Germinal center (tissue), 1 donor: ENCODE measurements around the gene ROBO3.

Experiments
- DNase-seq: peaks from one replicate; pipeline ENCODE4 v3.0.0; 2012; ENCODE audit warnings: mixed read lengths, low spot score

Gene ROBO3, protein sequence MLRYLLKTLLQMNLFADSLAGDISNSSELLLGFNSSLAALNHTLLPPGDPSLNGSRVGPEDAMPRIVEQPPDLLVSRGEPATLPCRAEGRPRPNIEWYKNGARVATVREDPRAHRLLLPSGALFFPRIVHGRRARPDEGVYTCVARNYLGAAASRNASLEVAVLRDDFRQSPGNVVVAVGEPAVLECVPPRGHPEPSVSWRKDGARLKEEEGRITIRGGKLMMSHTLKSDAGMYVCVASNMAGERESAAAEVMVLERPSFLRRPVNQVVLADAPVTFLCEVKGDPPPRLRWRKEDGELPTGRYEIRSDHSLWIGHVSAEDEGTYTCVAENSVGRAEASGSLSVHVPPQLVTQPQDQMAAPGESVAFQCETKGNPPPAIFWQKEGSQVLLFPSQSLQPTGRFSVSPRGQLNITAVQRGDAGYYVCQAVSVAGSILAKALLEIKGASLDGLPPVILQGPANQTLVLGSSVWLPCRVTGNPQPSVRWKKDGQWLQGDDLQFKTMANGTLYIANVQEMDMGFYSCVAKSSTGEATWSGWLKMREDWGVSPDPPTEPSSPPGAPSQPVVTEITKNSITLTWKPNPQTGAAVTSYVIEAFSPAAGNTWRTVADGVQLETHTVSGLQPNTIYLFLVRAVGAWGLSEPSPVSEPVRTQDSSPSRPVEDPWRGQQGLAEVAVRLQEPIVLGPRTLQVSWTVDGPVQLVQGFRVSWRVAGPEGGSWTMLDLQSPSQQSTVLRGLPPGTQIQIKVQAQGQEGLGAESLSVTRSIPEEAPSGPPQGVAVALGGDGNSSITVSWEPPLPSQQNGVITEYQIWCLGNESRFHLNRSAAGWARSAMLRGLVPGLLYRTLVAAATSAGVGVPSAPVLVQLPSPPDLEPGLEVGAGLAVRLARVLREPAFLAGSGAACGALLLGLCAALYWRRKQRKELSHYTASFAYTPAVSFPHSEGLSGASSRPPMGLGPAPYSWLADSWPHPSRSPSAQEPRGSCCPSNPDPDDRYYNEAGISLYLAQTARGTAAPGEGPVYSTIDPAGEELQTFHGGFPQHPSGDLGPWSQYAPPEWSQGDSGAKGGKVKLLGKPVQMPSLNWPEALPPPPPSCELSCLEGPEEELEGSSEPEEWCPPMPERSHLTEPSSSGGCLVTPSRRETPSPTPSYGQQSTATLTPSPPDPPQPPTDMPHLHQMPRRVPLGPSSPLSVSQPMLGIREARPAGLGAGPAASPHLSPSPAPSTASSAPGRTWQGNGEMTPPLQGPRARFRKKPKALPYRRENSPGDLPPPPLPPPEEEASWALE (N-terminal part only)

DNA sequence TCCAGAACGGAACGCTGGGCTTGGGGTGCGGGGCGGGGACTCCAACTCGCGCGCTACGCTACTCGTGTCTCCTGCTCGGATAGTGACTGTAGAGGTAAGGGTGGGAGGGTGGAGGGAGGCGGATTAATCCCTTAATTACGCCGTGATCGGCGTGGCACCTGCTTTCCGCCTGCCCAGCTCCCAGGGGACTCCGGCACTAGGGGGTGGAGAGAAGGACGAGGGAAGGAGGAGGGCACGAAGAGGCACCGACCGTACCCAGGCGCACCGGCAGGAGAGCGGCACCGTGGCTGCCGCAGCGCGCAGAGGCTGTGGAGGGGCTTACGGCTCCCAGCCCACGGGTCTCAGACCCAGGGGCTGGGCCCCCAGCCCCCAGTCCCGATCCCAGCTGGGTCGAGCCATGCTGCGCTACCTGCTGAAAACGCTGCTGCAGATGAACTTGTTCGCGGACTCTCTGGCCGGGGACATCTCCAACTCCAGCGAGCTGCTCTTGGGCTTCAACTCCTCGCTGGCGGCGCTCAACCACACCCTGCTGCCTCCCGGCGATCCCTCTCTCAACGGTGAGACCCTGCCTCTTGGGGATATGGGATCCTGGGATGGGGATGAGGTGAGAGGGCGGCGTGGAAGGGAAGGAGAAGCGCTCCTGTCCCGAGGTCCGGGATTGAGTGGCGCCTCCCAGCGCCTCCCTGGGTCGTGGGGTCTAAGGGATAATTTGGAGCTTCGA is at the start of gene ROBO3:
Gene ROBO3 (plus strand): TSS at position 252 of the 721 bp plus-strand sequence. CDS start 146 bp downstream, at position 398.
- DNase-seq = no peak

GRCh38 chr11:124817036-124817435 is 48.2 kb upstream of the ROBO3 start:
- no peak for DNase-seq

GRCh38 chr11:124821995-124822730 is 43.1 kb upstream of the ROBO3 start:
- no peak for DNase-seq

- DNase-seq = no peak
Measured at GRCh38 chr11:124823512-124824376, 41.5 kb upstream of the ROBO3 start.

GRCh38 chr11:124825876-124826275 is 39.4 kb upstream of the ROBO3 start:
- DNase-seq = no peak

DNA sequence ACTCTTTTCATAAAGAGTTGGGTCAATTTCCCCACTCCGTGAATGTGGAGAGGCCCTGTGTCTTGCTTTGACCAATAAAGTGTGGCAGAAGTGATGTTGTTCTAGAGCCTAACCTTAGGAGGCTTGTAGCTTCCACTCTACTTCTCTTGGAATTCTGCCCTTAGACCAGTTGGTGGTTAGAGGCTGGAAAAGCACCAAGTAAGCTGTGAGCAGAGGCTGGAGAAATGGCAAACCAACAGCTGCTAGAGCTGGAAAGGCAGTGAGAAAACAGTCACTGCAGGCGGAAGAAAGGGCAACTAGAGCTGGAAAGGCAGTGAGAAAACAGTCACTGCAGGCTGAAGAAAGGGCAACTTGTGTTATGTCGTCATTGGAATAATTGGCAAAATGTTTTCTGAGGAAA is 35.2 kb upstream of the ROBO3 start:
- no peak for DNase-seq

DNA sequence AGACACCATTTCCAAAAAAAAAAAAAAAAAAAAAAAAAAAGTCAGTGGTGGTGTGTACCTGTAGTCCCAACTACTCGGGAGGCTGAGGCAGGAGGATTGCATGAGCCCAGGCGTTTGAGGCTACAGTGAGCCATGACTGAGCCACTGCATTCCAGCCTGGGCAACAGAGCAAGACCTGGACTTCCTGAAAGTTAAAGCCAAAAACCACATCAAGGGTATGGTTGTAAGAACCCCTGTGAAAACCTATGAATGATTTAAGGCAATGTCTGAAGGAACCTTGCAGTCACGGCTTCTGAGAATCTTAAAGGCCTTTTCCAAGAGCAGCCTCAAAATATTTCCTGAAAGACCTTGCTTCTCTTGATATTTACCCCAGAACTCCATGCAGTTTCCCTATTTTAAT is 34.5 kb upstream of the ROBO3 start:
- DNase-seq = no peak

DNA sequence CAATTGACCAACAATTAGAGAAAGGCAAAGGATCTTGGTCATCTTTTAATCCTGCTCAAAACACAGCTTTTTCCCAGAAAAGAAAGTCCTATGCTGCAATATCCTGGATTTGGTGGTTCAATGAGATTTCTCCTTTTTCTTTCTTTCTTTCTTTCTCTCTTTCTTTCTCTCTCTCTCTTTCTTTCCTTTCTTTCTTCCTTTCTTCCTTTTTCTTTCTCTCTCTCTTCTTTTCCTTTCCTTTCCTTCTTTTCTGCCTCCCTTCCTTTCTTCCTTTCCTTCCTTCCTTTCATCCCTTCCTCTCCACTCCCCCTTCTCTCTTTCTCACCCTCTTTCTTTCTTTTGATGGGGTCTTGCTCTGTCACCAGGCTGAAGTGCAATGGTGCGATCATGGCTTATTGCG is 33.3 kb upstream of the ROBO3 start:
- no peak for DNase-seq

GRCh38 chr11:124832571-124832970 is 32.7 kb upstream of the ROBO3 start:
- DNase-seq = no peak

DNA sequence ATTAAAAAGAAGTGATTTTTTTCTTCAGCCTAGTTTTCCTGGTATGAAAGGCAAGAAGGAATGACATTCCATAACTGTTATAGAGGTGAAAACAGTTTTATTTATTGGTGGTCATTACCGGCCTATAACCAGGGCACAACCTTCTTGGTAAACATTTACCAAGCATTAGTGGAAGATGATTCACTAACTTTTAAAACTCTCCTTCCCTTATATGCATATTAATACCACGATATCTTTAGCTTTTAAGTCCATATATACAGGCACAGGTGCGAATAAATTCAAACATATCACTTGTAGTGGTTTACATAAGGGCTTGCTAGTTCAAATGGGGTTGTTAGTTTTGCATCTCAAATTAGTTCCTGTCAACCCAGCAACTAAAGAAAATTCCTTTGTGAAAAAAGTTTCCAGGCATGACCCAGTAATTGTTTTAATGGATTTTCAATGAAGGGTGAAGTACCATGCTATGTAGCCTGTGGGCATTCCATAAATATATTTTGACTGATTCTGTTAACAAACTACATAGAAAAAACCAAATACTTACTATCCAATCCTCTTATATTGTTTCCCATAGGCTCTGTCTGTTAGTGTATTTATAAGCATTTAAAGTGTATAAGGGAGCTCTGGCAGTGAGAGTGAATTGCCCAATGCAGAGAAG is 30.6 kb upstream of the ROBO3 start:
- DNase-seq = no peak

DNA sequence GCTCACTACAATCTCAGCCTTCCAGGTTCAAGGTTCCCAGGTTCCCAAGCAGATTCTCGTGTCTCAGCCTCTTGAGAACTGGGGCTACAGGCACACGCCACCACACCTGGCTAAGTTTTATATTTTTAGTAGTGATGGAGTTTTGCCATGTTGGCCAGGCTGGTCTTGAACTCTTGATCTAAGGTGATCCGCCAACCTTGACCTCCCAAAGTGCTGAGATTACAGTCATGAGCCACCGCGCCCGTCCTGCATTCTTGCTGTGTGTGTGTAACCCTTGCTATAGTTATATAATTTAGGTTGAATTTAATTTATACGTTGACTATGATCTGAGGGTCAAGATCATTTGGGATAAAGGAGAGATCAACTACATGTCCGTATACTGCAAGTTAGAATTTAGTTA is 29.3 kb upstream of the ROBO3 start:
- no peak for DNase-seq

DNA sequence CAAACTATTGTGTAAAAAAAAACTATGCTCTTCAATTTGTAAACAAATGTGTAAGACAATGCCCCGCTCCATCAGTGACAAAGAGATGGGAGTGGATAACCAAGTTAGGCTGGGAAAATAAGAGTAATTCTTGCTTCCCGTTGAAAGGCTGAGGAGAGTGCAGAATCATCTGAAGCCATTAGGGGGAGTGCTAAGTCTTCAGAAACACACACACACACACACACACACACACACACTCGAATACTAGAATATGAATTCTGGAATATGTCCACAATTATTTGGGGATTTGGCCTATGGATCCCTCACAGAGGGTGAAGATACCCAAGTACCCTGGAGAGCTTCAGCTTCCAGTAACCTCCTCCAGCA is 27.8 kb upstream of the ROBO3 start:
- DNase-seq = peak; percentile 51

DNA sequence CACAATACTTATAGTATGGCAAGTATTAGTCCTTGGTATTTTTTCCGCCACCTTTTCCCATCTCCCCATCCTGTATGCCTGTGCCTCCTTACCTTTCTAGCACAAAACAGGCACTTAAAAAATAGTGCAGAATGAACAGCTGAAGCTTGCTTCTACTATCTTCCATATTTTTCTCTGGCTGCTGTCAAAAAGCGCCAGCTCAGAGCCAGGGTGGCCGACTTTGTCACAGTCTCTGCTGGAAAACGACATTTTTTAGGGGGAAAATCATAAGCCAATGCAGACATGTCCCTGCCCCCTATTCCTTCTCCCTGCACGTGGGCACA is 26.5 kb upstream of the ROBO3 start:
- no peak for DNase-seq

GRCh38 chr11:124839128-124839971 is 25.9 kb upstream of the ROBO3 start:
- DNase-seq = no peak

- DNase-seq = no peak
Measured at GRCh38 chr11:124839972-124840621, 25.1 kb upstream of the ROBO3 start.

DNA sequence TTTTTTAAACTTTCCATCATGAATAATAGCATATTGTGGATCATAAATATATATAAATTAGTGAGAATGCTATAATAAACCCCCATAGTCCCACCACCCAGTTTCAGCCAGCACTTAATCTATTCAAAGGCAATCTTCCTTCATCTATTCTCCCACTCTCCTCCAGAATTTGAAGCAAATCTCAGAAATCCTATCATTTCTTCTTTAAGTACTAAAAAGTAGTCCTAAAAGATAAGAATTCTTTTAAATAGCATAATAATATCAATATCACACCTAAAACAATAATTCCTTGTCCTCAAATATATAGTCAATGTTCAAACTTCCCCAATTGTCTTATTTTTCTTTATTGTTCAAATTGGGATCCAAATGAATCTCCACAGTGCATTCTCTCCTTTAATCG is 24.6 kb upstream of the ROBO3 start:
- no peak for DNase-seq

DNA sequence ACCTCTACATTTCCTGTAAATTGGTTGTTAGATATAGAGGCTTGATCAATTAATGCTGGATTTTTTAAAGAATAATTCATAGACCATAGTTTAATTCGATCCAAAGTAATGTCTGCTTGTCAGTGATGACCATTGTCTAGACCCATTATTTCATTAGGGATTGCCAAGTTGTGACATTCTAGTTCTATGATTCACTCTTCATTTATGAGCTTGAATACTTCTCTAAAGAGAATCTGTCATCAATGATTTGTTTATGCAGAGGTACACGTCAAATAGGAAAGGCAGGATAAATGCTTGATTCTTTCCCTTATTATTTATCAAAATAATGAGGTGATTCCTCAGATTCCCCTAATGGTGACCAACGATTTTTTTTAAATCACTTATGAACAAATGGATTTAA is 24.0 kb upstream of the ROBO3 start:
- DNase-seq = no peak

GRCh38 chr11:124841840-124842239 is 23.4 kb upstream of the ROBO3 start:
- no peak for DNase-seq
